HCT116 (cell line): Measurements from ENCODE around the gene SOX6. TPM values are rescaled to one million over a fixed set of nuclear protein-coding genes. Genes with fewer than 3 reads are reported as not detected.

Experiments used
- ATAC-seq: fragments of 200-7000 bp; cut with Tn5 transposase; 2 replicates; pipeline ENCODE4 v1.9.1; 2020; ENCODE audit warnings: mild to moderate bottlenecking, moderate library complexity
- BruUV-seq: library from RNA; stranded (reverse); fragments of 400-500 nt; replicated peaks from 2 replicates; lab custom pipeline; 2021; lab: Mats Ljungman, UMichigan
- CTCF ChIA-PET: fragments of 300-600 bp; sonication (Branson Sonifier 250); formaldehyde crosslinking; loops from one replicate; lab custom pipeline; 2021; ENCODE audit warnings: antibody characterized with exemption; lab: Charles Lee
- POLR2A ChIA-PET: fragments of 300-600, 350-600 bp; sonication (Branson Sonifier 250); formaldehyde crosslinking; loops from one replicate; lab custom pipeline; 2021; ENCODE audit warnings: antibody characterized with exemption; lab: Charles Lee
- RAD21 ChIA-PET, 2 experiments: fragments of 300-600 bp; sonication (Branson Sonifier 250); formaldehyde crosslinking; loops; one replicate each; lab custom pipeline; 2023; ENCODE audit warnings: low total read pairs in 2 of 2; ENCODE audit not compliant: uncharacterized antibody in 2 of 2, unreplicated experiment in 2 of 2, low non-redundant PET in 1 of 2; lab: Charles Lee
- DNase-seq: peaks from one replicate; pipeline ENCODE4 v3.0.0-alpha.2; 2010; ENCODE audit warnings: low read depth, low spot score
- H2AFZ ChIP-seq: fragments of 200-600 bp; shearing (Covaris generic), sonication (generic); 2 replicates; pipeline ENCODE4 v1.6.1; 2017; ENCODE audit warnings: low read depth, mixed run types, mixed read lengths, antibody characterized with exemption, low read length; ENCODE audit not compliant: poor library complexity, severe bottlenecking
- H3K27ac ChIP-seq: 2 replicates; pipeline ENCODE4 v1.5.1; 2012; ENCODE audit warnings: low read depth, low read length
- H3K27me3 ChIP-seq: fragments of 200-600 bp; sonication (generic); 2 replicates; pipeline ENCODE4 v1.6.1; 2016; ENCODE audit warnings: mixed run types, low read length, mixed read lengths; ENCODE audit not compliant: insufficient read depth
- H3K36me3 ChIP-seq, 2 experiments: fragments of 200-500 bp in 1 of 2; fragments of 200-600 bp in 1 of 2; sonication (Bioruptor generic) in 1 of 2; sonication (generic) in 1 of 2; 2 replicates each; pipeline versions ENCODE4 v1.5.1 to v1.6.1; 2014 to 2016; ENCODE audit warnings: low read length in 2 of 2, inconsistent platforms in 1 of 2, mixed read lengths in 1 of 2, mixed run types in 1 of 2; ENCODE audit not compliant: insufficient read depth in 2 of 2, control insufficient read depth in 1 of 2
- H3K4me1 ChIP-seq, 2 experiments: fragments of 200-600 bp in 1 of 2; sonication (generic) in 1 of 2; 2 replicates each; pipeline versions ENCODE4 v1.5.1 to v1.6.1; 2012 to 2017; ENCODE audit warnings: low read length in 2 of 2, inconsistent platforms in 1 of 2, mild to moderate bottlenecking in 1 of 2, mixed read lengths in 1 of 2, mixed run types in 1 of 2, moderate library complexity in 1 of 2; ENCODE audit not compliant: insufficient read depth in 2 of 2, control insufficient read depth in 1 of 2
- H3K4me2 ChIP-seq: fragments of 200-600 bp; sonication (generic); 2 replicates; pipeline ENCODE4 v1.6.1; 2017; ENCODE audit warnings: mixed run types, low read length, mixed read lengths
- H3K4me3 ChIP-seq, 2 experiments: fragments of 200-600 bp in 1 of 2; sonication (generic) in 1 of 2; replicated peaks in 1 of 2; 2 replicates each; pipeline ENCODE4 v1.5.1; 2011 to 2016; ENCODE audit warnings: low read length in 2 of 2, control low read depth in 1 of 2, low read depth in 1 of 2, mild to moderate bottlenecking in 1 of 2, mixed read lengths in 1 of 2, mixed run types in 1 of 2
- H3K79me2 ChIP-seq: fragments of 200-600 bp; sonication (generic); 2 replicates; pipeline ENCODE4 v1.6.1; 2017; ENCODE audit warnings: mild to moderate bottlenecking, mixed run types, low read length, moderate library complexity, mixed read lengths; ENCODE audit not compliant: insufficient read depth
- H3K9ac ChIP-seq: fragments of 200-600 bp; sonication (generic); 2 replicates; pipeline ENCODE4 v1.6.1; 2016; ENCODE audit warnings: low read length, mixed read lengths
- H3K9me2 ChIP-seq: fragments of 200-600 bp; sonication (generic), shearing (Covaris generic); 2 replicates; pipeline ENCODE4 v1.6.1; 2017; ENCODE audit warnings: mixed run types, mild to moderate bottlenecking, moderate library complexity; ENCODE audit not compliant: insufficient read depth
- H3K9me3 ChIP-seq, 2 experiments: fragments of 200-500 bp in 1 of 2; fragments of 200-600 bp in 1 of 2; sonication (Bioruptor generic) in 1 of 2; sonication (generic) in 1 of 2; 2 replicates each; pipeline ENCODE4 v1.6.1; 2014 to 2017; ENCODE audit warnings: low read length in 2 of 2, mixed read lengths in 2 of 2, inconsistent platforms in 1 of 2, low read depth in 1 of 2, mild to moderate bottlenecking in 1 of 2, mixed run types in 1 of 2, moderate library complexity in 1 of 2; ENCODE audit not compliant: control insufficient read depth in 1 of 2, insufficient read depth in 1 of 2
- H4K20me1 ChIP-seq: fragments of 200-600 bp; sonication (generic), shearing (Covaris generic); 2 replicates; pipeline ENCODE4 v1.6.1; 2017; ENCODE audit warnings: mixed run types, mild to moderate bottlenecking, moderate library complexity; ENCODE audit not compliant: insufficient read depth
- ATF3 ChIP-seq: IDR thresholded peaks from 2 replicates; pipeline ENCODE4 v1.6.1; 2012
- CBX3 ChIP-seq: IDR thresholded peaks from 2 replicates; pipeline ENCODE4 v1.6.1; 2012; ENCODE audit warnings: low read depth
- CEBPB ChIP-seq: IDR thresholded peaks from 2 replicates; pipeline ENCODE4 v1.6.1; 2012; ENCODE audit warnings: low read depth
- EGR1 ChIP-seq: IDR thresholded peaks from 2 replicates; pipeline ENCODE4 v1.6.1; 2012; ENCODE audit warnings: low read depth
- ELF1 ChIP-seq: IDR thresholded peaks from 2 replicates; pipeline ENCODE4 v1.6.1; 2012; ENCODE audit warnings: low read depth, borderline replicate concordance
- EZH2 ChIP-seq: fragments of 200-600 bp; sonication (generic); IDR thresholded peaks from 2 replicates; pipeline ENCODE4 v1.6.1; 2017; ENCODE audit warnings: antibody characterized with exemption, mixed run types
- EZH2phosphoT487 ChIP-seq: fragments of 200-600 bp; IDR thresholded peaks from 2 replicates; pipeline ENCODE4 v1.6.1; 2018; ENCODE audit warnings: antibody characterized with exemption, borderline replicate concordance
- FOSL1 ChIP-seq: IDR thresholded peaks from 2 replicates; pipeline ENCODE4 v1.6.1; 2012; ENCODE audit warnings: low read depth
- JUND ChIP-seq: IDR thresholded peaks from 2 replicates; pipeline ENCODE4 v1.6.1; 2012
- MAX ChIP-seq: IDR thresholded peaks from 2 replicates; pipeline ENCODE4 v1.6.1; 2012
- POLR2AphosphoS5 ChIP-seq: IDR thresholded peaks from 2 replicates; pipeline ENCODE4 v1.6.1; 2011; ENCODE audit warnings: mild to moderate bottlenecking, low read depth, low read length, moderate library complexity
- RAD21 ChIP-seq: IDR thresholded peaks from 2 replicates; pipeline ENCODE4 v1.6.1; 2012; ENCODE audit warnings: low read depth, mild to moderate bottlenecking
- SIN3A ChIP-seq: IDR thresholded peaks from 2 replicates; pipeline ENCODE4 v1.6.1; 2012; ENCODE audit warnings: low read depth
- SP1 ChIP-seq: IDR thresholded peaks from 2 replicates; pipeline ENCODE4 v1.6.1; 2012; ENCODE audit warnings: low read depth
- TCF7L2 ChIP-seq: IDR thresholded peaks from 2 replicates; pipeline ENCODE4 v1.7.0; 2011; ENCODE audit warnings: borderline replicate concordance, inconsistent platforms; ENCODE audit not compliant: insufficient read depth, insufficient read length; ENCODE audit errors: extremely low read depth
- YY1 ChIP-seq: IDR thresholded peaks from 2 replicates; pipeline ENCODE4 v1.6.1; 2011; ENCODE audit warnings: low read length, low read depth, moderate library complexity, mild to moderate bottlenecking; ENCODE audit not compliant: insufficient replicate concordance; ENCODE audit errors: extremely low read depth
- ZBTB33 ChIP-seq: IDR thresholded peaks from 2 replicates; pipeline ENCODE4 v1.6.1; 2011; ENCODE audit warnings: mild to moderate bottlenecking, low read length, moderate library complexity; ENCODE audit not compliant: insufficient replicate concordance; ENCODE audit errors: extremely low read depth
- ZFX ChIP-seq: fragments of 450-650 bp; IDR thresholded peaks from 2 replicates; pipeline ENCODE4 v1.6.1; 2017
- ZNF274 ChIP-seq: fragments of 200-500 bp; sonication (Bioruptor generic); IDR thresholded peaks from 2 replicates; pipeline ENCODE4 v1.6.1; 2014; ENCODE audit warnings: mild to moderate bottlenecking, low read depth, low read length, inconsistent platforms
- intact Hi-C: fragments of 100-400 bp; cut with micrococcal nuclease; formaldehyde crosslinking; loops from 2 replicates; pipeline ENCODE4 v1.10.0; 2022
- total RNA-seq: library from RNA; stranded (reverse); gene quantifications from one replicate; pipeline ENCODE4 v1.2.1, GENCODE V29; 2021; ENCODE audit not compliant: unreplicated experiment

Gene SOX6
- total RNA-seq, 1 experiment from 2014 or later, result 0.81 TPM

GRCh38 chr11:16385099-16385498 lies 28.8 kb upstream of the SOX6 start:
- Histone ChIP-seq H3K4me1 (no peaks in the 10 kb centered on the region), H3K9ac (no peak overlapping the region), H4K20me1 (no peaks in the 10 kb centered on the region), H3K9me3 (no peaks in the 10 kb centered on the region), H3K4me2 (no peak overlapping the region), H3K27me3 (peaks cover 10% of the 10 kb centered on the region; the same call in 1 of the 2 replicates), H2AFZ (no peak overlapping the region), H3K36me3 (no peaks in the 10 kb centered on the region), H3K27ac (no peak overlapping the region), H3K4me3 (no peak overlapping the region), H3K9me2 (no peaks in the 10 kb centered on the region; the same call in 1 of the 2 replicates), H3K79me2 (no peaks in the 10 kb centered on the region)
- intact Hi-C loops, result no loop called here
- TF ChIP-seq RAD21 (no peak), MAX (no peak), CBX3 (no peak), SIN3A (no peak), YY1 (no peak), ATF3 (no peak), FOSL1 (no peak), EGR1 (no peak), ELF1 (no peak), CEBPB (no peak), SP1 (no peak), EZH2 (no peak), POLR2AphosphoS5 (no peak), JUND (no peak), ZNF274 (no peak), TCF7L2 (no peak), ZFX (no peak), EZH2phosphoT487 (no peak), ZBTB33 (no peak)
- ChIA-PET RAD21 (no interaction called here), CTCF (no interaction called here), POLR2A (no interaction called here)
- DNase-seq (no peak), ATAC-seq (no peak)
- no TSS peak for BruUV-seq
